SU-DHL-6 (cell line): ENCODE results near the gene FOCAD.

ENCODE experiments used
- EZH2phosphoT487 ChIP-seq: fragments of 200-600 bp; sonication (generic), shearing (Covaris generic); conservative IDR thresholded peaks from 2 replicates; pipeline ENCODE4 v1.6.1; 2018; ENCODE audit warnings: mild to moderate bottlenecking, antibody characterized with exemption, low read length, moderate library complexity, mixed read lengths
- TF ChIP-seq, protein P1 (sequence below): fragments of 200-600 bp; sonication (generic); IDR thresholded peaks from one replicate; pipeline ENCODE4 v1.5.1; 2017; ENCODE audit warnings: antibody characterized with exemption, mild to moderate bottlenecking, low read length, moderate library complexity; ENCODE audit not compliant: insufficient read depth, poor library complexity, severe bottlenecking

DNA sequence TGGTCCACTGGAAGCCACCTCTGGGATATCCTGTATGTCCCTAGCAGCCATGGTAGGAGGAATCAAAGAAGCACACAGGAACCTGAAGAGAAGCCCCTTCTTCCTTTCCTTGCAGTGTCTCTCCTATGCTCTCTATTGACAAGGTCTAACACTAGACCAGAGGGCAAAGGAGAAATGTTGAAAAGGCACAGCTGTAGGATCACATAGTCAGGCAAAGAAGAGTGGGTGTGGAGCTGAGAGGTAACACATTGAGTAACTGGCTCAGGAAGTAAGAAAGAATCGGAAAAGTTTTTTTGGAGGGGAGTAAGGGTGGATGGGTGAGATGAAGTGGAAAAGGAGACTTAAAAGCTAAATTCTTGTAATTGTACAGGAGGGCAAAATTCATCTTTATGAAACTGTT, 100.1 kb downstream of the FOCAD start:
- TF ChIP-seq, protein P1, sequence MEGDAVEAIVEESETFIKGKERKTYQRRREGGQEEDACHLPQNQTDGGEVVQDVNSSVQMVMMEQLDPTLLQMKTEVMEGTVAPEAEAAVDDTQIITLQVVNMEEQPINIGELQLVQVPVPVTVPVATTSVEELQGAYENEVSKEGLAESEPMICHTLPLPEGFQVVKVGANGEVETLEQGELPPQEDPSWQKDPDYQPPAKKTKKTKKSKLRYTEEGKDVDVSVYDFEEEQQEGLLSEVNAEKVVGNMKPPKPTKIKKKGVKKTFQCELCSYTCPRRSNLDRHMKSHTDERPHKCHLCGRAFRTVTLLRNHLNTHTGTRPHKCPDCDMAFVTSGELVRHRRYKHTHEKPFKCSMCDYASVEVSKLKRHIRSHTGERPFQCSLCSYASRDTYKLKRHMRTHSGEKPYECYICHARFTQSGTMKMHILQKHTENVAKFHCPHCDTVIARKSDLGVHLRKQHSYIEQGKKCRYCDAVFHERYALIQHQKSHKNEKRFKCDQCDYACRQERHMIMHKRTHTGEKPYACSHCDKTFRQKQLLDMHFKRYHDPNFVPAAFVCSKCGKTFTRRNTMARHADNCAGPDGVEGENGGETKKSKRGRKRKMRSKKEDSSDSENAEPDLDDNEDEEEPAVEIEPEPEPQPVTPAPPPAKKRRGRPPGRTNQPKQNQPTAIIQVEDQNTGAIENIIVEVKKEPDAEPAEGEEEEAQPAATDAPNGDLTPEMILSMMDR = no peak
- no peak for TF ChIP-seq EZH2phosphoT487
